Measurements from ENCODE around the gene COX6A1.
"Not testable (repeated sequence)": the region's sequence is repeated elsewhere in the genome, so short reads cannot be mapped to it uniquely, and the experiment has no call there.

Gene COX6A1

GRCh38 chr12:120468325-120468820 lies 30.5 kb downstream of the COX6A1 start:
- DNase-seq (ENCODE audit: low read depth), result no peak

DNA sequence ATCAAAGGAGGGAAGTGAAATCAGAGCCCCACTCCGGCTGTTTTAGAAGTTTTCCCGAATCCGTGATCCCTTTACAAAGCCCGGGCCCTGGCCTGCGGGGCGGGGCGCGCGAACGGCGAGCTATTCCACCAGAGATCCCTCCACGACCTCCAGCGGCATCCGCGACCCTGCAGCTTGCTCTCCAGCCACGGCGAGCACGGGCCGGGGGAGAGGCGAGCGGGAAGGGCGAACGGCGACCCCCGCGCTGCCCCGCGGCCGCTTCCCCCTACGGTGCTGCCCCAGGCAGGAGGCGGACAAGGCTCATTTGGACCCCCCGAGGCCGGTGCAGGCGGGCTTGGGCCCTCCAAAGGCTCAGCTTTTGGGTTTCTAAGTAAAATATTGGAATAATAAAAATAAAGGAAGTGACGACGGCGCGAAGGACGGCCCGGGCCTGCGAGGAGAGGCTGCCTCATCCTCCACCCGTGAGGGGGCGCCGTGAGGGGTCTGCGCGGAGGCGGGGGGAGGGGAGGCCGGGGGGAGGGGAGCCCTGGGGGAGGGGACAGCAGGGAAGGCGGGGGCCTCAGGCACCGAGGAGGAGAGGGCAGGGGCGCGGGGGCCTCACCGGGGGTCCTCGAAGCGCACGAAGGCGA lies 31.0 kb downstream of the COX6A1 start:
- no peak for DNase-seq (ENCODE audit: low read depth)

GRCh38 chr12:120469450-120470149 lies 31.7 kb downstream of the COX6A1 start, which contains the start of gene SRSF9:
TSS of gene SRSF9 (minus strand) at chr12:120469748. CDS start at chr12:120469609, 139 bp downstream.
- peak; percentile 82 for DNase-seq (ENCODE audit: low read depth)

- no peak for DNase-seq (ENCODE audit: low read depth)
Observed at GRCh38 chr12:120470150-120470784, 32.4 kb downstream of the COX6A1 start.

GRCh38 chr12:120472521-120472920 lies 34.6 kb downstream of the COX6A1 start:
- DNase-seq (ENCODE audit: low read depth), result no peak

DNA sequence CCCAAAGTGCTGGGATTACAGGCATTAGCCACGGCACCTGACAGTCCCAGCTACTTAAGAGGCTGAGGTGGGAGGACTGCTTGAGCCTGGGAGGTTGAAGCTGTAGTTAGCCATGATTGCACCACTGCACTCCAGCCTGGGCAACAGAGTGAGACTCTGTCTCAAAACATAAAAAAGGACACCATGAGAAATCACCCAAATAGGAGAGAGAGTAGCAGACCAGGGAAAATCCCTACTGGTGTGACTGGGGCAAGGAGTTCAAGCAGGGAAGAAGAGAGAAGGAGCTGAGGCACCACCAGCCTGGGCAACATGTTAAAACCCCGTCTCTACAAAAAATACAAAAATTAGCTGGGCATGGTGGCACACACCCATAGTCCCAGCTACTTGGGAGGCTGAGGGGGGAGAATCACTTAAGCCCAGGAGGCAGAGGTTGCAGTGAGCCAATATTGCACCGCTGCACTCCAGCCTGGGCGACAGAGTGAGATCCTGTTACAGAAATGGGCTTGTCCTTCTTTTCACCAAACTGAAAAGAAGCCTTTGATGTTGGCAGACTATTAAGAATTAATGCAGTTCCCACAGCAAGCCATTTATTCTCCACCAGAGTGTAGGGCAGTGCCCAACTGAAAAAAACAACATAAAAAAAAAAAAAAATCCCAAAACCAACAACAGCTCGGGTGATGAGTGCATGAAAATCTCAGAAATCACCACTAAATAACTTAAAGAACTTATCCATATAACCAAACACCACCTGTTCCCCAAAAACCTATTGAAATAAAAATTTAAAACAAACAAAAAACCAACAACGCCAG lies 36.1 kb downstream of the COX6A1 start:
- DNase-seq (ENCODE audit: low read depth), result no peak

- no peak for DNase-seq (ENCODE audit: low read depth)
Observed at GRCh38 chr12:120474616-120474960, 36.7 kb downstream of the COX6A1 start.

DNA sequence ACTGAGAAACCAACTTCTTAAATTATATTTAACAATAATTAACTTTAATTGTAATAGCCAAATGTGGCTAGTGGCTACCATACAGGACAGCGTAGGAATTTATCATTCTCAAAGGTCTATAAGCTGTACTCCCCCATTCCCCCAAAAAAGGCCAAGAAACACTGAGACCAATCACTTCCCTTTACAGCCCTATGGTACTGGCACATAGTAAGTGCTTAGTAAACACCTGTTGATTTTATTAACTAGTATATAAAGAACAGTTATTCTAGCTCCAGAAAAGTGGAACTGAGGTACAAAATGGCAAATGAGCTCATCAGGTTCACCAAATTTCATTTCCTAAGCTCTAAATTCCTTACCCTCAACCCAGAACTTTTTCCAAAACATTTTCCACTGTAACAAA lies 37.7 kb downstream of the COX6A1 start:
- DNase-seq (ENCODE audit: low read depth), result no peak

- no peak for DNase-seq (ENCODE audit: low read depth)
Observed at GRCh38 chr12:120479458-120479857, 41.5 kb downstream of the COX6A1 start.

GRCh38 chr12:120480211-120480610 lies 42.3 kb downstream of the COX6A1 start:
- DNase-seq (ENCODE audit: low read depth), result no peak

DNA sequence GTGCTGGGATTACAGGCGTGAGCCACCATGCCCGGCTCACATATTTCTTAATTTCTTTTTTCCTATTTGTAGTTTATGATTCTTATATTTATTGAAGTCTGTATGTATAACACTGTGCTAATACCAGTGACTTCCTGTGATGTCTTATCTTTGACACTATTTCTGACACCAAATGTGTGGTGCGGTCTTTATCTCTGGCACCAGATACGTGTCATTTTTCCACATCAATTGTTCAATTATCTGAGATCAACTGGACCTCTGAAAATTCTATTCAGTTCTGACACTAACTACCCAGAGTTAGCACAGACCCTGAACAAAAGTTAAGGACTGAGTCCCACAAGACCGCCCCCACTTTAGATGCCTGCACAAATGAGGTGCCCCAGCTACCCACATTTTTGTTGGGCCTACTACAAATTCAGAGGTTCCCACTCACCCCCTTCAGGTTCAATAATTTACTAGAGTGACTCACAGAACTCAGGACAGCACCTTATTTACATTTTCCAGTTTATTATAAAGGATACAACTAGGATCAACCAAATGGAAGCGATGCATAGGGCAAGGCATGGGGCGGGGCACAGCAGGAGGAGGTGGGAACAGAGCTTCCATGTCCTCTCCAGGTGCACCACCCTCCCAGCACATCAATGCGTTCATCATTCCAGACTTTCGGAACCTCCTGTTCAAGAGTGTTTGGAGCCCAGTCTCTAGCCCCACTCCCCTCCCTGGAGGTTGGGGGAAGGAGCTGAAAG lies 43.3 kb downstream of the COX6A1 start:
- DNase-seq (ENCODE audit: low read depth), result no peak

GRCh38 chr12:120483621-120484020 lies 45.7 kb downstream of the COX6A1 start:
- DNase-seq (ENCODE audit: low read depth), result no peak

DNA sequence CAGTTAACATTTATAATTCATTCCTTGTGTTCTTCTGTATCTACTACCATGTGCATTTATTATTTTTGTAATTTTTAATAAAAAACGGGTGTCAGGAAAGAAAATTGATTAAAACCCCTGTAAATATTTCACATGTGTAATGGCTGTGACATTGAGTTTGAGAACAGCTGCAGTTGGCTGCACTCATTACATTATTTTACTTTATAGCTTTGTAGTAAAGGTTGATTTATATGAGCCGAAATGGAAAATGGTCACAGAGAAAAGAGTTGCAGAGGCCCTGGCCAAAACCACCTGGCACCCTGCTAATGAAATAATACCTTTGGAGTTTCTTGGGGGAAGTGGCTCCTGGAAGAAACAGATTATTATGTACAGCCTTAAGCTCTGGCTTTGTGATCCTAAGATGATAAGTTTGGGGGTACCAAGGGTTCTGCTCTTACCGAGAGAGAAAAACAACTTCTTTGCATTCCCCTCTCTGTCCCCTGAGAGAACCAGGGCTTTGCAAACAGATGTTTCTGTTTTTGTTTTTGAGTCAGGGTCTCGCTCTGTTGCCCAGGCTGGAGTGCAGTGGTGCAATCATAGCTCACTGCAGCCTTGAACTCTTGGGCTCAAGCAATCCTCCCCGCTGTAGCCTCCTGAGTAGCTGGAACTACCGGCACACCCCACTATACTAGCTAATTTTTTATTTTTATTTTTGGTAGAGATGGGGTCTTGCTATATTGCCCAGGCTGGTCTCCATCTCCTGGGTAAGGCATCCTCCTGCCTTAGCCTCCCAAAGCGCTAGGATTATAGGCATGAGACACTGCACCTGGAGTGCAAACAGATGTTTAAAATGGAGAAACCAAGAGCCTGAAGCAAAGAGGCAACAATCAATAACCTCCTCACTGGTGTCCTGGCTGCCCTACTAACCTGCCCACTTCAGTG lies 48.3 kb downstream of the COX6A1 start:
- DNase-seq (ENCODE audit: low read depth), result no peak

- DNase-seq (ENCODE audit: low read depth), result not testable (repeated sequence)
Observed at GRCh38 chr12:120487552-120487951, 49.6 kb downstream of the COX6A1 start.

DNA sequence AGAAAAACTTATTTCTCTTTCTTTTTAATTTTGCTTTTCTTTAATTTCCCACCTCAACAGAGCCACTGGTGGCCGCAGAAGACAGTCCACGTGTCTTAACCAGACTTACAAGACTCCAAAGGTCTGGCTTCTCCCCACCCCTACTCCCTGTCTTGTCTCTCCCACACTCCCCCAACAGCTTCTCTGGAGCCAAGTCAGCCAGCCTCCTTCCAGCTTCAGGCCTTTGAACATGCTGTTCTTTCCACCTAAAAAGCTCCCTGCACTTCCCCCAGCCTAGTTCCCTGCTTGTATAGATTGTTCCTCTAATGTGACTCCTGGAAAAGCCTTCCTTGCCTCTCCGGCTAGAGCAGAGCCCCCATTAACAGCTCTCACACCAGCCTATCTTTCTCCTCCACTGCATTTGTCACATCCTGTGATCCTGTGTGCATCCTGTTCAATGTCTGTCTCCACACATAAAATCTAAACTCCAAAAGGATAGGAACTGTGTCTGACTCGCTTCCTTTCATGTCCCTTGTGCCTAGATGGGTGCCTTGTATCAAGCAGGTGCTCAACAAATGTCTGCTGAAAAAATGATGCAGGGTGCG lies 50.2 kb downstream of the COX6A1 start:
- no peak for DNase-seq (ENCODE audit: low read depth)

DNA sequence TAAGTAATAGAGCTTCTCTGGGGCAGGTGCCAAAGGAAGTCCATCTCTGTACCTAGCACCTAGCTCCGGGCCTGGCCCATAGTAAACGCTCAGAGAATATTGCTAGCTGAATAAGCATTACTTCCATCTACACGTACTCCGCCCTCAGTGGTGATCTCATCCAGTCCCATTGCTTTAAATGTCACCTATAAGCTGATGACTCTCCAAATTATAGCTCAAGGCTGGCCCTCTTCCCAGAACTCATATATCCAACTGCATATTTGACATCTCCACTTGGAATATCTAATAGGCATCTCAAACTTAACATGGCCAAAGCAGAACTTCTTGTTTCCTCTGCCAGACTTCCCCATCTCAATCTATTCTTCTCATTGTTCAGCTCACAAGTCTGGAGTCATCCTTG lies 51.1 kb downstream of the COX6A1 start:
- DNase-seq (ENCODE audit: low read depth), result no peak

GRCh38 chr12:120490325-120490724 lies 52.4 kb downstream of the COX6A1 start:
- DNase-seq (ENCODE audit: low read depth), result no peak
